Endothelial cell of umbilical vein (primary cell): ENCODE data around the gene GSDMA. TPM values are rescaled to one million over a fixed set of nuclear protein-coding genes. Genes with fewer than 3 reads are reported as not detected.

Experiments
- BruUV-seq: library from RNA; stranded (reverse); fragments of 400-500 nt; replicated peaks from 2 replicates; lab custom pipeline; 2021; lab: Mats Ljungman, UMichigan
- CTCF ChIA-PET: fragments of 300-600, 350-600 bp; sonication (Branson Sonifier 250); formaldehyde crosslinking; loops from one replicate; lab custom pipeline; 2021; ENCODE audit warnings: antibody characterized with exemption, inconsistent platforms; lab: Charles Lee
- POLR2A ChIA-PET: fragments of 300-600, 350-600 bp; sonication (Branson Sonifier 250); formaldehyde crosslinking; loops from one replicate; lab custom pipeline; 2021; ENCODE audit warnings: antibody characterized with exemption, inconsistent platforms; lab: Charles Lee
- DNase-seq: peaks from one replicate; pipeline ENCODE4 v3.0.0-alpha.2; 2011; ENCODE audit warnings: low read depth, low spot score
- FAIRE-seq: peaks from 2 replicates; lab custom pipeline; 2011; peaks lifted over from hg19 to GRCh38; lab: Jason Lieb, UNC
- H2AFZ ChIP-seq: 2 replicates; pipeline ENCODE4 v1.6.0; 2012; ENCODE audit warnings: low read depth, low read length, control low read depth, inconsistent platforms
- H3K27ac ChIP-seq: 2 replicates; pipeline ENCODE4 v1.5.1; 2011; ENCODE audit warnings: low read depth, mild to moderate bottlenecking, control low read depth, low read length, moderate library complexity; ENCODE audit not compliant: insufficient read depth
- H3K27me3 ChIP-seq, 2 experiments: 2 replicates each; pipeline versions ENCODE4 v1.6.0 to v1.6.1; 2011; ENCODE audit warnings: low read length in 2 of 2, mixed read lengths in 1 of 2; ENCODE audit not compliant: control insufficient read depth in 2 of 2, insufficient read depth in 2 of 2
- H3K36me3 ChIP-seq, 2 experiments: 2 replicates in 1 of 2; 3 replicates in 1 of 2; pipeline ENCODE4 v1.5.1; 2011; ENCODE audit warnings: low read length in 2 of 2, mild to moderate bottlenecking in 1 of 2, moderate library complexity in 1 of 2; ENCODE audit not compliant: control insufficient read depth in 2 of 2, insufficient read depth in 2 of 2; ENCODE audit errors: extremely low read depth in 1 of 2
- H3K4me1 ChIP-seq: 3 replicates; pipeline ENCODE4 v1.5.1; 2011; ENCODE audit warnings: mild to moderate bottlenecking, low read length; ENCODE audit not compliant: control insufficient read depth, insufficient read depth; ENCODE audit errors: extremely low read depth
- H3K4me2 ChIP-seq: 2 replicates; pipeline ENCODE4 v1.6.1; 2011; ENCODE audit warnings: low read length, control low read depth, mixed read lengths; ENCODE audit not compliant: insufficient read depth
- H3K4me3 ChIP-seq, 3 experiments: fragments of 200-600 bp in 1 of 3; sonication (generic), shearing (Covaris generic) in 1 of 3; replicated peaks in 1 of 3; 2 replicates each; pipeline ENCODE4 v1.5.1; 2011 to 2016; ENCODE audit warnings: control low read depth in 3 of 3, low read length in 3 of 3, mild to moderate bottlenecking in 2 of 3, inconsistent platforms in 1 of 3, low read depth in 1 of 3, moderate library complexity in 1 of 3; ENCODE audit not compliant: insufficient read depth in 1 of 3
- H3K79me2 ChIP-seq: 2 replicates; pipeline ENCODE4 v1.6.0; 2012; ENCODE audit warnings: low read length, inconsistent platforms; ENCODE audit not compliant: control insufficient read depth, insufficient read depth
- H3K9ac ChIP-seq: replicated peaks from 2 replicates; pipeline ENCODE3; 2011; ENCODE audit warnings: low read length, control low read depth; ENCODE audit not compliant: insufficient read depth; ENCODE audit errors: extremely low read depth
- H3K9me1 ChIP-seq: replicated peaks from 3 replicates; pipeline ENCODE4 v1.6.0; 2011; ENCODE audit warnings: mild to moderate bottlenecking, low read length; ENCODE audit not compliant: control insufficient read depth, insufficient read depth; ENCODE audit errors: extremely low read depth
- H3K9me3 ChIP-seq: replicated peaks from 2 replicates; pipeline ENCODE4 v1.5.1; 2012; ENCODE audit warnings: low read length, inconsistent platforms; ENCODE audit not compliant: control insufficient read depth, insufficient read depth
- H4K20me1 ChIP-seq: replicated peaks from 2 replicates; pipeline ENCODE3; 2011; ENCODE audit warnings: mild to moderate bottlenecking, low read length; ENCODE audit not compliant: control insufficient read depth, insufficient read depth; ENCODE audit errors: extremely low read depth
- CTCF ChIP-seq, 2 donors: IDR thresholded peaks; 1 replicate in 1 of 2; 2 replicates in 1 of 2; pipeline ENCODE4 v1.5.1; 2011; ENCODE audit warnings: low read length in 2 of 2, mild to moderate bottlenecking in 2 of 2, moderate library complexity in 2 of 2, control low read depth in 1 of 2, inconsistent platforms in 1 of 2, low read depth in 1 of 2; ENCODE audit not compliant: insufficient read depth in 1 of 2; ENCODE audit errors: extremely low read depth in 1 of 2
- EZH2 ChIP-seq: IDR thresholded peaks from 2 replicates; pipeline ENCODE4 v1.6.1; 2012; ENCODE audit warnings: borderline replicate concordance, low read depth, mild to moderate bottlenecking, moderate library complexity, low read length, inconsistent platforms; ENCODE audit not compliant: severe bottlenecking
- FOS ChIP-seq: IDR thresholded peaks from 2 replicates; pipeline ENCODE4 v1.6.1; 2011; ENCODE audit warnings: mild to moderate bottlenecking, low read length, moderate library complexity, borderline replicate concordance; ENCODE audit not compliant: insufficient read depth
- GATA2 ChIP-seq: IDR thresholded peaks from 2 replicates; pipeline ENCODE4 v1.7.0; 2011; ENCODE audit warnings: low read depth, mild to moderate bottlenecking, moderate library complexity, mixed read lengths, low read length; ENCODE audit not compliant: insufficient read length, insufficient read depth
- JUN ChIP-seq: IDR thresholded peaks from 2 replicates; pipeline ENCODE4 v1.6.1; 2011; ENCODE audit warnings: borderline replicate concordance, low read depth; ENCODE audit not compliant: insufficient read length, insufficient read depth
- MAX ChIP-seq: IDR thresholded peaks from 2 replicates; pipeline ENCODE4 v1.6.1; 2011; ENCODE audit not compliant: insufficient read depth, insufficient read length
- MYC ChIP-seq: IDR thresholded peaks from one replicate; pipeline ENCODE4 v1.6.1; 2011; ENCODE audit warnings: mild to moderate bottlenecking, low read depth, low read length
- POLR2A ChIP-seq: IDR thresholded peaks from 2 replicates; pipeline ENCODE4 v1.6.1; 2012; ENCODE audit warnings: low read depth, mild to moderate bottlenecking, control low read depth, low read length
- POLR2AphosphoS5 ChIP-seq: IDR thresholded peaks from 2 replicates; pipeline ENCODE4 v1.6.1; 2012; ENCODE audit warnings: low read depth, mild to moderate bottlenecking, control low read depth, low read length, moderate library complexity; ENCODE audit not compliant: insufficient read depth
- dilution Hi-C: fragments of 300-500 bp; cut with MboI; formaldehyde crosslinking; loops from one replicate; pipeline ENCODE4 v1.15.0; 2019; ENCODE audit warnings: low sequenced_read_pairs; ENCODE audit not compliant: extremely low pct_ligation_motif_present
- intact Hi-C: fragments of 100-400 bp; cut with micrococcal nuclease; formaldehyde crosslinking; loops from one replicate; pipeline ENCODE4 v1.10.0; 2022
- polyA plus RNA-seq, 4 experiments: library from polyadenylated mRNA; depleted of rRNA in 3 of 4; stranded (reverse) in 3 of 4; unstranded in 1 of 4; fragments of >200 nt; gene quantifications; 2 replicates each; pipeline versions ENCODE4 v1.2.1 to v1.2.3, GENCODE V29; 2011 to 2012; ENCODE audit warnings: missing spikeins in 1 of 4
- total RNA-seq: library from RNA; stranded (reverse); gene quantifications from 2 replicates; pipeline ENCODE4 v1.2.3, GENCODE V29; 2021

Gene GSDMA
- total and polyA plus RNA-seq, 2 donors (not counting 3 experiments of a cell fraction or from before 2014, with no cell fraction given): not detected

- H3K79me2 ChIP-seq: peaks cover 1% of the 10 kb centered on the region
- H3K27ac ChIP-seq: no peak overlapping the region
- no peak overlapping the region for H3K4me2 ChIP-seq
- H3K4me3 ChIP-seq: no peak overlapping the region
- H2AFZ ChIP-seq: no peak overlapping the region
- intact Hi-C loops: no loop called here
- no TSS peak for BruUV-seq
- no peaks in the 10 kb centered on the region for H3K27me3 ChIP-seq
- DNase-seq: no peak
- H3K4me1 ChIP-seq: peaks cover 2% of the 10 kb centered on the region
- H3K36me3 ChIP-seq: peaks cover 5 to 32% of the 10 kb centered on the region in 2 experiments
- FAIRE-seq: no peak
- H3K9ac ChIP-seq: no peak overlapping the region
- H3K9me3 ChIP-seq: no peaks in the 10 kb centered on the region
- POLR2A ChIA-PET: no interaction called here
- no peaks in the 10 kb centered on the region for H4K20me1 ChIP-seq
- CTCF ChIA-PET: no interaction called here
- TF ChIP-seq JUN: no peak
- no peak for TF ChIP-seq FOS
- no peak for TF ChIP-seq MYC
- no peak for TF ChIP-seq EZH2
- no peak for TF ChIP-seq MAX
- no peak for TF ChIP-seq POLR2AphosphoS5
- TF ChIP-seq GATA2: no peak
- TF ChIP-seq CTCF (IDR thresholded peaks at IDR 0.05; ENCODE audit: extremely low read depth in 1 of 2, insufficient read depth in 1 of 2, low read depth in 1 of 2, low read length in 2 of 2): no peak
- TF ChIP-seq POLR2A: no peak
- dilution Hi-C loops: no loop called here
- no peaks in the 10 kb centered on the region for H3K9me1 ChIP-seq
Observed at GRCh38 chr17:39919087-39919683, 43.6 kb upstream of the GSDMA start.
